CD14-positive monocyte (primary cell): ENCODE data around the gene ABCB6. TPM values are rescaled to one million over a fixed set of nuclear protein-coding genes. Genes with fewer than 3 reads are reported as not detected.

ENCODE experiments used
- DNase-seq, 3 donors: peaks; one replicate each; pipeline ENCODE4 v3.0.0-alpha.2; 2011 to 2022
- H2AFZ ChIP-seq: 2 replicates; pipeline ENCODE4 v1.6.0; 2012; ENCODE audit warnings: mild to moderate bottlenecking, low read depth, low read length, inconsistent platforms; ENCODE audit not compliant: insufficient read depth, poor library complexity, severe bottlenecking
- H3K27ac ChIP-seq, 2 donors: 1 replicate in 1 of 2; 2 replicates in 1 of 2; pipeline ENCODE4 v1.5.1; 2012 to 2013; ENCODE audit warnings: low read length in 2 of 2, control low read depth in 1 of 2, inconsistent platforms in 1 of 2, low read depth in 1 of 2, mild to moderate bottlenecking in 1 of 2
- H3K27me3 ChIP-seq, 2 donors: one replicate each; pipeline versions ENCODE4 v1.6.0 to v1.6.1; 2011 to 2013; ENCODE audit warnings: low read length in 2 of 2; ENCODE audit not compliant: control insufficient read depth in 2 of 2, insufficient read depth in 2 of 2
- H3K36me3 ChIP-seq, 2 donors: replicated peaks in 1 of 2; 1 replicate in 1 of 2; 2 replicates in 1 of 2; pipeline versions ENCODE4 v1.5.1 to v1.6.1; 2012 to 2013; ENCODE audit warnings: low read length in 2 of 2, control low read depth in 1 of 2, inconsistent platforms in 1 of 2, mild to moderate bottlenecking in 1 of 2; ENCODE audit not compliant: insufficient read depth in 2 of 2, control insufficient read depth in 1 of 2
- H3K4me1 ChIP-seq, 2 donors: 1 replicate in 1 of 2; 2 replicates in 1 of 2; pipeline versions ENCODE4 v1.5.1 to v1.6.1; 2012 to 2013; ENCODE audit warnings: low read length in 2 of 2, control low read depth in 1 of 2, inconsistent platforms in 1 of 2, mild to moderate bottlenecking in 1 of 2, moderate library complexity in 1 of 2; ENCODE audit not compliant: insufficient read depth in 2 of 2, control insufficient read depth in 1 of 2
- H3K4me2 ChIP-seq: replicated peaks from 2 replicates; pipeline ENCODE3; 2012; ENCODE audit warnings: low read length, moderate library complexity, mild to moderate bottlenecking; ENCODE audit not compliant: poor library complexity, severe bottlenecking; ENCODE audit errors: extremely low read depth
- H3K4me3 ChIP-seq, 3 experiments: fragments of 200-600 bp in 1 of 3; sonication (generic) in 1 of 3; replicated peaks in 1 of 3; 1 replicate in 2 of 3; 2 replicates in 1 of 3; pipeline ENCODE4 v1.5.1; 2011 to 2013; ENCODE audit warnings: low read length in 3 of 3, mild to moderate bottlenecking in 3 of 3, control low read depth in 2 of 3, low read depth in 2 of 3, inconsistent platforms in 1 of 3, moderate library complexity in 1 of 3
- H3K79me2 ChIP-seq: 2 replicates; pipeline ENCODE4 v1.6.0; 2012; ENCODE audit warnings: mild to moderate bottlenecking, control low read depth, inconsistent platforms, low read length, moderate library complexity; ENCODE audit not compliant: insufficient read depth
- H3K9ac ChIP-seq: 2 replicates; pipeline ENCODE4 v1.6.0; 2017; ENCODE audit warnings: low read length, mild to moderate bottlenecking; ENCODE audit not compliant: insufficient read depth, poor library complexity, severe bottlenecking
- H3K9me3 ChIP-seq, 2 donors: replicated peaks in 1 of 2; 1 replicate in 1 of 2; 2 replicates in 1 of 2; pipeline versions ENCODE4 v1.5.1 to v1.6.1; 2012 to 2013; ENCODE audit warnings: low read length in 2 of 2, control low read depth in 1 of 2; ENCODE audit not compliant: control insufficient read depth in 1 of 2, insufficient read depth in 1 of 2
- H4K20me1 ChIP-seq: 2 replicates; pipeline ENCODE4 v1.6.0; 2012; ENCODE audit warnings: mild to moderate bottlenecking, low read length, control low read depth, moderate library complexity; ENCODE audit not compliant: insufficient read depth
- H3K27ac Mint-ChIP-seq, 7 donors: one replicate each; pipeline ENCODE4 v1.8.0; 2020; ENCODE audit warnings: mild to moderate bottlenecking in 7 of 7, mixed read lengths in 7 of 7, moderate library complexity in 6 of 7, inconsistent platforms in 2 of 7
- H3K27me3 Mint-ChIP-seq, 3 donors: one replicate each; pipeline ENCODE4 v1.8.0; 2021 to 2022; ENCODE audit warnings: low read depth in 3 of 3, mild to moderate bottlenecking in 3 of 3, mixed read lengths in 3 of 3, moderate library complexity in 3 of 3, inconsistent platforms in 1 of 3
- H3K36me3 Mint-ChIP-seq, 2 donors: one replicate each; pipeline ENCODE4 v1.8.0; 2020; ENCODE audit warnings: mixed read lengths in 2 of 2, inconsistent platforms in 1 of 2, mild to moderate bottlenecking in 1 of 2
- H3K4me1 Mint-ChIP-seq: one replicate; pipeline ENCODE4 v1.8.0; 2020; ENCODE audit warnings: mild to moderate bottlenecking, mixed read lengths
- H3K4me3 Mint-ChIP-seq, 2 donors: one replicate each; pipeline ENCODE4 v1.8.0; 2020; ENCODE audit warnings: mild to moderate bottlenecking in 2 of 2, mixed read lengths in 2 of 2, moderate library complexity in 1 of 2
- H3K9me3 Mint-ChIP-seq, 7 donors: one replicate each; pipeline ENCODE4 v1.8.0; 2020 to 2022; ENCODE audit warnings: mixed read lengths in 7 of 7, mild to moderate bottlenecking in 6 of 7, moderate library complexity in 6 of 7, inconsistent platforms in 2 of 7
- WGBS: methylation state at CpG from one replicate; pipeline ENCODE4 v1.1.5; 2013; ENCODE audit warnings: missing lambda C conversion rate; ENCODE audit not compliant: insufficient coverage; 5-methylcytosine and 5-hydroxymethylcytosine counted together
- intact Hi-C, 2 donors: fragments of 100-400 bp; cut with micrococcal nuclease; formaldehyde crosslinking; loops; one replicate each; pipeline versions ENCODE4 v1.15.0 to v1.15.1; 2023
- polyA plus RNA-seq, 3 donors: library from polyadenylated mRNA; depleted of rRNA in 1 of 3; unstranded in 2 of 3; stranded (reverse) in 1 of 3; fragments of 300-500 nt in 2 of 3; fragments of >200 nt in 1 of 3; fragmentation: Illumina TruSeq in 2 of 3; gene quantifications; 1 replicate in 2 of 3; 2 replicates in 1 of 3; pipeline ENCODE4 v1.2.3, GENCODE V29; 2012 to 2021
- TF ChIP-seq, protein P1 (sequence below): fragments of 200-600 bp; IDR thresholded peaks from one replicate; pipeline ENCODE4 v1.8.0; 2022; ENCODE audit warnings: antibody characterized with exemption, mild to moderate bottlenecking

Gene ABCB6
- polyA plus RNA-seq, 3 donors: 0.28 to 4.8 (median 0.58) TPM

DNA sequence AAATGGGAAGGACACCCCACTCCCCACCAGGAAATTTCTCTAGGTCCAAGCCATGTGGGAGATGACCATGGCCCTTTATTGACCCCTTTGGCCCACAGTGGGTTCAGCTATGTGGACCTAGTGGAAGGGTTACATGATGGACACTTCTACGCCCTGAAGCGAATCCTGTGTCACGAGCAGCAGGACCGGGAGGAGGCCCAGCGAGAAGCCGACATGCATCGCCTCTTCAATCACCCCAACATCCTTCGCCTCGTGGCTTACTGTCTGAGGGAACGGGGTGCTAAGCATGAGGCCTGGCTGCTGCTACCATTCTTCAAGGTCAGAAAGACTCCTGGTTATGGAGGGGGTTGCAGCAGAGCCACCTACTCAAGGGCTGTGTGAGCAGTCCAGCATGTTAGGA lies 27.8 kb upstream of the ABCB6 start:
- Histone ChIP-seq H3K4me1 (peaks cover 81 to 83% of the 10 kb centered on the region in 2 donors), H3K27ac (peak overlapping the region in 1 of 2 donors; percentile 90), H3K9ac (no peak overlapping the region), H3K9me3 (no peaks in the 10 kb centered on the region), H2AFZ (no peak overlapping the region), H3K27me3 (no peaks in the 10 kb centered on the region), H3K4me2 (peak overlapping the region; percentile 83), H3K79me2 (peaks cover 62% of the 10 kb centered on the region), H3K4me3 (peak overlapping the region in 1 of 3 experiments; percentile 83), H3K36me3 (peaks cover 19 to 34% of the 10 kb centered on the region in 2 donors), H4K20me1 (peaks cover 19% of the 10 kb centered on the region)
- H3K27ac Mint-ChIP-seq: peak overlapping the region; percentile 49 to 92 (median 71)
- intact Hi-C loops: no loop called here
- no peaks in the 10 kb centered on the region for H3K9me3 Mint-ChIP-seq
- no peak for DNase-seq
- peaks cover 29 to 45% of the 10 kb centered on the region in 2 donors for H3K36me3 Mint-ChIP-seq
- WGBS: 100% methylated on average over 5 of the region's 10 CpGs
- peak overlapping the region in 1 of 2 donors; percentile 46 for H3K4me3 Mint-ChIP-seq
- TF ChIP-seq, protein P1, sequence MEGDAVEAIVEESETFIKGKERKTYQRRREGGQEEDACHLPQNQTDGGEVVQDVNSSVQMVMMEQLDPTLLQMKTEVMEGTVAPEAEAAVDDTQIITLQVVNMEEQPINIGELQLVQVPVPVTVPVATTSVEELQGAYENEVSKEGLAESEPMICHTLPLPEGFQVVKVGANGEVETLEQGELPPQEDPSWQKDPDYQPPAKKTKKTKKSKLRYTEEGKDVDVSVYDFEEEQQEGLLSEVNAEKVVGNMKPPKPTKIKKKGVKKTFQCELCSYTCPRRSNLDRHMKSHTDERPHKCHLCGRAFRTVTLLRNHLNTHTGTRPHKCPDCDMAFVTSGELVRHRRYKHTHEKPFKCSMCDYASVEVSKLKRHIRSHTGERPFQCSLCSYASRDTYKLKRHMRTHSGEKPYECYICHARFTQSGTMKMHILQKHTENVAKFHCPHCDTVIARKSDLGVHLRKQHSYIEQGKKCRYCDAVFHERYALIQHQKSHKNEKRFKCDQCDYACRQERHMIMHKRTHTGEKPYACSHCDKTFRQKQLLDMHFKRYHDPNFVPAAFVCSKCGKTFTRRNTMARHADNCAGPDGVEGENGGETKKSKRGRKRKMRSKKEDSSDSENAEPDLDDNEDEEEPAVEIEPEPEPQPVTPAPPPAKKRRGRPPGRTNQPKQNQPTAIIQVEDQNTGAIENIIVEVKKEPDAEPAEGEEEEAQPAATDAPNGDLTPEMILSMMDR: no peak
- H3K27me3 Mint-ChIP-seq: peaks cover 0 to 4% (median 1%) of the 10 kb centered on the region in 3 donors
- H3K4me1 Mint-ChIP-seq: peaks cover 80% of the 10 kb centered on the region

DNA sequence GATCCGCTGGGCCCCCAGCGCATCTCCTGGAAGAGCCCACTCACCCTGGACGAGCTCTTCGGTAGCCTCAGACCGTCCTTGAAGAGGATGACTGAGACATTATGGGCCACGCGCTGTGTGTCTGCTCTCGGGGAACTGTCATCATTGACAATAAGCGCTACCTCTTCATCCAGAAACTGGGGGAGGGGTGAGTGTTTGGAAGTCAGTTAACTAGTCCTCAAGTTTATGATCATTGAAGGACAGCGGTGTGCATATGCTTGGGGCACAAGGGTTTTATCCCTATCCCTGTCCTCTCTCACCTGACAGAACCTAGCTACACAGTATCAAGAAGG lies 27.1 kb upstream of the ABCB6 start:
- Histone ChIP-seq H4K20me1 (peaks cover 12% of the 10 kb centered on the region), H3K79me2 (peaks cover 55% of the 10 kb centered on the region), H3K4me1 (peaks cover 74 to 76% of the 10 kb centered on the region in 2 donors), H3K27me3 (no peaks in the 10 kb centered on the region), H3K27ac (peak overlapping the region; percentile 72 to 89), H3K9me3 (no peaks in the 10 kb centered on the region), H3K36me3 (peaks cover 14 to 27% of the 10 kb centered on the region in 2 donors), H3K4me3 (peak overlapping the region; percentile 57 to 83 (median 66)), H3K4me2 (peak overlapping the region; percentile 83), H3K9ac (peak overlapping the region; percentile 79), H2AFZ (peak overlapping the region; percentile 87)
- Mint-ChIP-seq H3K4me3 (peak overlapping the region; percentile 83 to 90), H3K27ac (peak overlapping the region; percentile 92 to 97 (median 96)), H3K9me3 (no peaks in the 10 kb centered on the region), H3K27me3 (peaks cover 0 to 4% (median 1%) of the 10 kb centered on the region in 3 donors), H3K36me3 (peaks cover 24 to 38% of the 10 kb centered on the region in 2 donors), H3K4me1 (peaks cover 73% of the 10 kb centered on the region)
- intact Hi-C loops: loop anchor here in 1 of 2 donors (1.0 kb wide), 1 partner anchor 68 kb away; the partner anchor contains the start of gene RETREG2
- 9% methylated on average over 5 of the region's 10 CpGs for WGBS
- DNase-seq: no peak
- TF ChIP-seq, protein P1: no peak
